ENCODE measurements around the gene C2CD4B.

The C2CD4B gene

DNA sequence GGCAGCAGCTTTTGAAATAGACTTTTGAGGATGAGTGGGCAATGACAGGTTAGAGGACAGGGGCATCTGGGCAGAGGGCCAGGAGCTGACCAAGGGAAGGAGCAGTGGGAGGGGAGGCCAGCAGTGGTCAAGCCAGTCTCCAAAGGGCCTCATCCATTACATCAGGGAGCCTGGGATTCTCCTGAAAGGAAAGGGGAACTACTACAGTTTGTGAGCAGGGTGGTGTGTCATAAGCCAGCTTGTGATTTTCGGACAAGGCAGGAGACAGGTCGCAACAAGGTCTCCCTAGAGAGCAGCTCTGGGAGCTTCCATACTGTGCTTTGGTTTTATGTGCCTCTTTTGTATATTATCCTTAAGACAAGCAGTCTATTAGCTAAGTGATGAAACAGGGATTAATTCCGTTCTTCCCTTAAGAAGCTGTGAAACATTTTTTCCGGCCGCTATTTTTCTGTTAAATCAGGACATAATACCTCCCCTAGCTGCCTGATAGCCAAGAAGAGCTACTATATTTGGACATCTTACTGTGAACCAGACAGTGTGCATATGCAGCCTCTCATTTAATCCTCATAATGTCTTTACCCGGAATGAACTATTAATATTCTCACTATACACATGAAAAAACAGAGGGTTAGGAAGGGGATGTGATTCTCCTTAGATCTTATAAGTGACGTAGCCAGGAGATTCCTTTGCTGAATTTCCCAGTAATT is 46.4 kb downstream of the C2CD4B start:
- DNase-seq: no peak

DNA sequence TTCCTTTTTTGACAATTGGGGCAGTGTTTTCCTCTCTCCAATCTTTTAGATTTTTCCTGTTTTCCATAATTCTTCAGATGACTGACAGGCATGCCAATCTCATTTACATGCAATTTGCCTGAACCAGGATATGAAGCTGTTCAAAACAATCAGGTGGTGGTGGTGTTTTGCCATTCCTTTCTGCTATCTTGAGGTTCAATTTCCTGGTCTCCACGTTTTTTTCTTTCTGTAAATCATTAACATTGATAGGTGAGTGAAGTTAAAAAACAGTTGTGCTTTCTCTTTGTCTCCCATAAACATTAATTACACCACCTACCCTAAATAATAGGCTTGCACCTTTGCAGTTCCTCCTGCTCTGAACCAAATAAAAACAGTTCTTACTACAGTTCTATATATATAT is 49.2 kb downstream of the C2CD4B start:
- DNase-seq: peak; percentile 15
